CD4-positive, alpha-beta T cell treated with Interleukin-17A for 1 hour (primary cell): ENCODE measurements around the gene DNAI2.
"Not testable (repeated sequence)": the region's sequence is repeated elsewhere in the genome, so short reads cannot be mapped to it uniquely, and the experiment has no call there.

Source experiments
- DNase-seq: peaks from one replicate; pipeline ENCODE4 v3.0.0-alpha.2; 2020

Gene DNAI2

DNA sequence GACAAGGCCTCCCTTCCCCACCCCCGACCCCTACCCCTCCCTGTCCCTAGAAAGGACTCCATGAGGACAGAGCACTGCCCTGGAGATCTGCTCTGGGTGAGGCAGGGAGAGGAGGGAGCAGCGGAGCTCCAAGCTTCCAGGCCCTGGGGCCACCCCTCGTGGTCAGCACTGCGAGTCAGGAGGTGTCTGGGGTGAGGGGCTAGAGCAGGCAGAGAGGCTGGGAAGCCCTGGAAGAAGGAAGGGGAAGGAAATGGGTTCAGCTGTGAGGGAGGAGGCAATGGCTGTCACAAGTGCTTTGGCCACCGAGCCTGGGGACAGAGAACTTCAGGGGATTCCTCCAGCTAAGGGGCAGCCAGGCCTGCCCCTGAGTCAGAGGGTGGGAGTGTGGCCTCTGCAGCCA lies 28.2 kb upstream of the DNAI2 start:
- no peak for DNase-seq

DNA sequence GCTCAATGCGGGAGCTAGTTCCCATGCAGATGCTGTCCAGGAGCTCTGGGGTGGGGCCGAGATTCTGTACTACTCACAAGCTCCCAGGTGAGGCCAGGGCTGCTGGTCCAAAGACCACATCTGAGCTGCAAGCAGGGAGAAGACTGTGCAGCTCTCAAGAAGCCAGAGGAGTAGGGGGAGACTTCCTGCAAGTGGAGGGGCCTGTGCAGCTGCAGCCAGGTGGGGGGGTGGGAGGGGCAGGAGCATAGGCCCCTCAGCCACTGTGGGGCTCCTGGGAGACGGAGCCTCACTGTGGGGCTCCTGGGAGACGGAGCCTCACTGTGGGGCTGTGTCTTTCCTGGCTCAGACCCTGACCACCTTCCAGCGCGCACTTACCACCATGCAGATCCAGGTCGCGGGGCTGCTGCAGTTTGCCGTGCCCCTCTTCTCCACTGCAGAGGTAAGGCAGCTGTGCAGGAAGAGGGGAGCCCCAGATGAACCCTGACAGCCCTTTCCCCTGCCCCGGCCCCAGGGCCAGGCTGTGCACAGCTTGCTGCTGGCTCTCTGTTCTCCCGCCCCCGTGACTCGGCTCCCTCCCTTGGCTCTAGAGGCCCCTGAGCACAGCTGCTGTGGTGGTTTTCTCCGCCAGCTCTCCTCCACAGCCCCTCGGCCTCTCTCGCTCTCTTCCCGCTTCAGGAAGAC lies 24.3 kb upstream of the DNAI2 start:
- no peak for DNase-seq

DNA sequence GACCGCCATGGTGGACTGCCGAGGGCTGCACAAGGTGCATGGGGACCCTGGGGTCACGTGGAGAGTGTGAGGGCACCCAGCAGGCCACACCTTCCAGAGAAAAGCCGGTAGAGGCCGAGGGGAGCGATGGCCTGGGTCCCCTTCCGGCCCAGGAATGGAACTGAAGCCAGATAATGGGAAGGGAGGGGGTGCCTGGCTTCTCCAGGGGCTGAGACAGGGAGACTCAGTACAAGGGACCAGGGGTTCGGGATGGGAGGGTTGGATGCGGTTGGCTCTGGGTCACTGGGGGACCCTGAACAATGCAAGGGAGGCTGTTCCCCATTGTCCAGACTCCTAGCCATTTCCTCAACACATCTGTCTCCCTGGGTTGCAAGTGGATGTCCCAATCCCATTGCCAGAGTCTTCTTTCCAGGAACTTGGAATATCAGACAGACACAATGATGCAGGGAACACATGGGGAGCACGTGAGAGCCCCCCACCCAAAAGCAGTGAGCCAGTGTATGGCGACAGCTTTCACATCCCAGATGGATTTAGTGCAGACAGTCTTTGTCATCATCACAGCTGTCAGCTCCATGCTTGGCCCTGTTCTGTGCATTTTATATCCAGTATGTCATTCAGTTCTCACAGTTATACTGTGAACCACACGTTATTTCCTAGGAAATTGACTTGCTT lies 23.6 kb upstream of the DNAI2 start:
- DNase-seq, result no peak

DNA sequence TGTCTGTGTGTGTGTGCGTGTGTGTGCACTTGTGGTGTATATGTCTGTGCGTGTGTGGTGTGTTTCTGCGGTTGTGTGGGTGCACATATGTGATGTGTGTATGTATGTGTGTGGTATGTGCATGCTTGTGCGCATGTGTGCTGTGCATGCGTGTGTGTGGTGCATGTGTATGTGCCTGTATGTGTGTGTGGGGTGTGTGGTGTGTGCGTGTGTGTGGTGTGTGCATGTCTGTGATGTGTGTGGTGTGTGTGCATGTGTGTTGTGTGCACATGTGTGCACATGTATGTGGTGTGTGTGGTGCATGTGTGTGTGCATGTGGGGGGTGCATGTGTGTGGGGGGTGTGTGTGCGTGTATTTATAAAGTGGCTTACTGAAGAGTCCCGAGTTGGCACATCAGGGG lies 23.0 kb upstream of the DNAI2 start:
- DNase-seq, result no peak

DNA sequence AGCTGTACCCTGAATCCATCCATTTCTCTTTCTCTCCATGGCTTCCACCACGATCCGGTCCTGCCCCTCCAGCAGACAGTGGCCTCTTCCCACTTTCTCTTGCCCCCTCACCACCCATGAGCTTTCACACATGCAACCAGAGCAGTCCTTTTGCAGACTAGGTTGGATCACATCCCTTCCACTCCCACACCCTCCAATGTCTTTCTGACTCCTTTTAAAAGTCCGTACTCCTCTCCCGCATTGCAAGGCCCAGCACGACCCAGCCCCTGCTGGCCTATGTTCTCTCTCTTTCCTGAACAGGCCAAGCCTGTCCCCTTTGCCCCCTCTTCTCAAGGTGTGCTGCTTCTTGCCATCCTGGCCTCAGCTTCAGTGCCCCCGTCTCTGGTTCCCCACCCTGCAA lies 22.5 kb upstream of the DNAI2 start:
- DNase-seq, result no peak

DNA sequence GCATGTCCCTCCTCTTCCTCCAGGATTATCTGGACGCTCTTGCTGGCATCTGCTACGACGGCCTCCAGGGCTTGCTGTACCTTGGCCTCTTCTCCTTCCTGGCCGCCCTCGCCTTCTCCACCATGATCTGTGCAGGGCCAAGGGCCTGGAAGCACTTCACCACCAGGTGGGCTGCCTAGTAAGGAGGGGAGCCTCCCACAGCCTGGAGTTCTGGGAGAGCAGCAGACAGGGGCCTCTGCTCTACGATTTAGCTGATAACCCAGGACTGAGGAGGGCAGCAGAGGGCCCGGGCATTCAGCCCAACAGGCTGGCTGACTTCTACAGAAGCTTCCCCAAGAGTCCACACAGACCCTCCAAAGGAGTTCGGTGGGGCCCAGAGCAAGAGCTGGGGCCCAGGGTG lies 21.8 kb upstream of the DNAI2 start:
- no peak for DNase-seq

DNA sequence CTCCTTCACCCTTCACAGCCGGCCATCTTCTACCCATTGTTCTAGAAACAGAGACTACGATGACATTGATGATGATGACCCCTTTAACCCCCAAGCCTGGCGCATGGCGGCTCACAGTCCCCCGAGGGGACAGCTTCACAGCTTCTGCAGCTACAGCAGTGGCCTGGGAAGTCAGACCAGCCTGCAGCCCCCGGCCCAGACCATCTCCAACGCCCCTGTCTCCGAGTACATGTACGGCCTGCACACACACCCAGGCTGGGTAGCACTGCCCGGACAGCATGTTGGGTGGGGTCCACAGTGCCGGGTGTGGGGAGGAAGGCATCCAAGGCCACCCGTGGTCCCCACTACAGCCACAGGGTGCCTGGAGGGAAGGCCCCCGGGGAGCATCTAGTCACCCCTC lies 21.0 kb upstream of the DNAI2 start:
- DNase-seq, result no peak

DNA sequence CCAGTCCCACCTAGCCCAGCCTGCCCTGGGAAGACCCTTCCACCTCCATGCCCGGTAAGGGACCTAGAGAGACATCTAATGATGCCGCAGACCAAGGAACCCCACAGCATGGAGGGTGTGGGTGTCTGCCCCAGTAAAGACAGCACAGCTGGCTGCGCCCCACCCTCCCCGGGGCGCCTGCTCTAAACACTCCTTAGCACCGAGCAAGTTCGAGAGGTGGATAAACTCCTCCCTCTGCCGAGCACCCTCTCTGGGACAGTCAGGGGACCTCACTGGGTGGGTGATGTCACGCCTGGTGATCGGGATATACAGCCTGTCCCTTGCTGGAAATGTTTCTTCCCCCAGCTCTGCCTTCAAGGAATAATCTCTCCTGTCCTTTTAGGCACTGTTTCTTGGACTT lies 16.7 kb upstream of the DNAI2 start:
- no peak for DNase-seq

DNA sequence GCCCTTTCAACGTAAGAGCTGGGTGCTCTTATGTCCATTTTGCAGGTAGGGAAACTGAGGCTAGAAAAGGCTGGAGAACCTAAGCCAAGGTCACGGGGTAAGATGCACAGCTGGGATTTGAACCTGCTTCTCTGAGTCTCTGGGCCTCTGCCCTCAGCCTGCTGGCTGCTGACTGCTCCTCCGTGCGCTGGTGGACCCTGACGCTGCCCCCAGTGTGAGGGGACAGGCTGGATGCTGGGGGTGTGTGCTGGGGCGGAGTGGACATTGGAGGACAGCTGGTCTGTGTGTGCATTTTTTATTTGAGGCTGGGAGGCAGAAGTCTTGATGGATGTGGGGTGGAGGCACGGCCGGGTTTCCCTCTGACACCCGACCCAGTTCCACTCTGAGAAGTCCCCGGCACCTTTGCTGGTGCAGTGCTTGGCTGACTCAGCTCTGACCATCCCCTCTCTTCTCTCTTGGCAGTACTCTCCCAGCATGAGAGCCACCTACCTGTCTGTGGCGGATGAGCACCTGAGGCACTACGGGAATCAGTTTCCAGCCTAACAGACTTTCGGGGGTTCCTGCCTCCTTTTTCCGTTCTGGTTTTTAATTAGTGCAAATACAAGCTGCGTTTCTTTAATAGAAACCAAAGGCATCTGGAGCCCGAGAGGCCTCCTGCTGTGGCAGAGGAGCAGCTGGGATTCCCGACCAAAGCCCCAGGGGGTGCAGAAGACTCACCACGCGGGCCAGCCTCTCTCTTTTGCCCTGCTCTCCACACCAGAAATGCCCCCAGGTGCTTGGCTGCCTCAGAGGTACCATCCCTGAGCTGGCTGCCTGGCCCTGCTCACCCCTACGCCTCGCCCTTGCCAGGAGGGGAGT lies 14.1 kb upstream of the DNAI2 start:
- DNase-seq, result no peak

DNA sequence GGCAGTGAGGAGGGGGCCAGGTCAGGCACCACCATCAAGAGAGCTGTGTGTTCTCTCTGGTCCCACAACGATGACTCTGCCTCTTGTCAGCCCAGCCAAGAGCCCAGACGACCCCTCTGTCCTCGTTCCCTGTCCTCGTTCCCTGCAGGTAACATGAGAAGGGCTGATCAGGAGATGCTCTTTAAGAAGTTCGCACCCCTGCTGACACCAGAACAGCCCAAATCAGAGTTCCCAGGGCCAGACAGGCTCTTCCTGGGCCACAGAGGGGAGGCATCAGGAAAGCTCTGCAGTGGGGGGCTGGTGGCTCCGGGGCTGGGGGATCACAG lies 13.5 kb upstream of the DNAI2 start:
- no peak for DNase-seq

DNA sequence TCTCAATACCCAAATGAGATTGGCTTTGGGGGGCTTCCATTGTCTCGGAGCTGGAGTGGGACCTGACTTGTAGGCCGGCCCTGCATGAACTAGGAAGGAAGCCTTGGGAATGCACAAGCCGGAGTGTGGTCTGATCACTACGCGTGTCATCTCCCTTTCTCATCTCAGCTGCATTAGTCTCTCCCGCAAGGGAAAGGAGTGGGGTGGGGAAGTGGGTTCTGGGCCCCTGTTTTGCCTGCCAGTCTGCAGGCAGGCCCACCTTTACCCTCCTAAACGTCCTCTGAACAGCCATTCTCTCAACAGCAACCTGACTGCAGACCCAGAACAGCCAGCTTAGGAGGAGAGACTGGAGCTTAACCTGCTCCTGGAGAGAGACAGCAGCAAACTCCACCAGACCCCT lies 11.4 kb upstream of the DNAI2 start:
- DNase-seq, result no peak

DNA sequence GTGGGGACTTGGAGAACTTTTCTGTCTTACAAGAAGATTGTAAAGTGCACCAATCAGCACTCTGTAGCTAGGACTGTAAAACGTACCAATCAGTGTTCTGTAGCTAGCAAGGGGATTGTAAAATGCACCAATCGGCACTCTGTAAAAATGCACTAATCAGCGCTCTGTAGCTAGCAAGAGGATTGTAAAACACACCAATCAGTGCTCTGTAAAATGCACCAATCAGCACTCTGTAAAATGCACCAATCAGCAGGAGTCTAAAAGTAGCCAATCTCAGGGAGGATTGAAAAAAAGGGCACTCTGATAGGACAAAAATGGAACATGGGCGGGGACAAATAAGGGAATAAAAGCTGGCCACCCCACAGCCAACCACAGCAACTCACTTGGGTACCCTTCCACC lies 7.0 kb upstream of the DNAI2 start:
- not testable (repeated sequence) for DNase-seq

DNA sequence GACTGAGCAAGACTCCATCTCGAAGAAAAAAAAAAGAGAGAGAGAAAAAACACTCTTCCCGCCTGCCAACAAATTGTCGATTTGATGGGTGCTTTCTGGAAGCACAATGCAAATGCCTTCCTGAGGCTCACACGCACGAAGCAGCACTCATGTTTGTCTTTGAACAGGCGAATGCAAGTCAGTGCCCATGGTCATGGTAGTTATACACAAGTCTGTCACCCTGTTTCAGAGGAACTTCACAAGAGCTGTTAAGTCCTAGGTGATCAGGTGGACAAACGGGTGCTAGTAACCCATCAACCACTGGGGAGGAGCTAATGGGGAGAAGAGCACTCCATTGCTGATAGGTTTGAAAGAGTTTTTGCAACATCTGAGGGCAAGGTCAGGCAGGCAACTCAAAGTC lies 6.5 kb upstream of the DNAI2 start:
- DNase-seq, result no peak

DNA sequence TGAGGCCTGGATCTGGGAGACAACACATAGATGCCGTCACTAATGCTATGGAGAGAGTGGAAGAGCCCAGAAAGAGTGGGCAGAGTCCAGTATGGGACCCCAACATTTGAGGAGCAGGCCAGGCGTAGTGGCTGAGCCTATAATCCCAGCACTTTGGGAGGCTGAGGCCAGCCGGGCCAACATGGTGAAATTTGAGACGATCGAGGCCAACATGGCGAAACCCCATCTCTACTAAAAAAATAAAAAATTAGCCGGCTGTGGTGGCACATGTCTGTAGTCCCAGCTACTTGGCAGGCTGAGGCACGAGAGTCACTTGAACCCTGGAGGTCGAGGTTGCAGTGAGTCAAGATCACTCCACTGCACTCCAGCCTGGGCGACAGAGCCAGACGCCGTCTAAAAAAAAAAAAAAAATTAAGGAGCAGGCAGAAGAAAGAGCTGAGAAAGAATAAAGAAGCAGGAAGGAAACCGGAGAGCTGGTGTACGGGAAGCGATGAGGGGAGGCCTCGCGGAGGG lies 6.0 kb upstream of the DNAI2 start:
- DNase-seq, result no peak

DNA sequence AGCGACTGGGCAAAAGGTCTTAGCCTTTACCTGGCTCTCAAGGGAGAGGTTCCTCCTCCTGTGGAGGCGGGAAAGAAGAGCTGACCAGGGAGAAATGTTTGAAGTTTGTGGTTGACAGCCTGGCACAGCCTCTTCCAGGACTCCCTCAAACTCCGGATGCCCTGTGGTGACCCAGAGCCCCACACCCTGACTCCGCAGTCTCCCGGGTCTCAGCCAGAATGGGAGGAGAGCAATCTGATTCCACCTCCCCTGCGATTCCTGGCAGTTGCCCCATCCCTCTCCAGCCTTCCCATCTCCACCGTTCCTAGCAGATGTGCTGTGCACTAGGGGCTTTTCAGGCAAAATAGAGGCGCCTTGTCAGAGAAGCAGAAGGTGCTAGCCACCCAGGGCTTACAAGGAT lies 5.5 kb upstream of the DNAI2 start:
- no peak for DNase-seq

DNA sequence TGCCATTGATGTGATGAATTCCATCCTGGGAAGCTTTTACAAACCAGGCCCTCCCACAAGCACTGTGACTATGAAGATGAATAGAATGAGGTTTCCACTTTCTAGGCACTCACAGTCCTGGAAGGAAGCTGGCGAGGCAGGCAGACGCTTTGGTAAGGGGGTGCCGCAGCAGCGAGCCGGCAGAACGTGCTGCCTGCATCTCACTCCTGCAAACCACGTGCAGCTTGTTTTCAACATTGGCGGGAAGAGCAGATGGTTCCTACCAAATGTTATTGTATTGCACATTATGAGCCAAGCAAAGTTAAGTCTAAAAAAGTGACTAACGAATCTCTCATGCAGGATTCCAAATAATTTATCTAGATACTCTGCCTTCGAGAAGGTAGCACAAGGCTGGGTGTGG lies 3.7 kb upstream of the DNAI2 start:
- no peak for DNase-seq

DNA sequence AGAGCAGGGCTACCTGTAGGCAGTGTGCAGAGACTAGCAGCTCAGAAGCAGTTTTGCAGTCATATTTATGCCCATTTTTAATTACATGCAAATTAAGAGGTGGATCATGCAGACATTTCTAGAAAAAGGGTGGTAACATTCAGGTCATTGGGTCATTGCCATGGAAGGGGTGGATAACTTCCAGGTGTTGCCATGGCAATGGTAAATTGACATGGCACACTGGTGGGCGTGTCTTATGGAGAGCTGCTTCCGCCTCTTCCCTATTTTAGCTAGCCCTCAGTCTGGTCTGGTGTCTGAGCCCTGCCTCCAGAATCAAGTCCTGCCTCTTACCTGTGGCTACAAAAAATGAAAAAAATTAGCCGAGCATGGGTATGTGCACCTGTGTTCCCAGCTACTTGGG lies 2.8 kb upstream of the DNAI2 start:
- DNase-seq, result no peak

DNA sequence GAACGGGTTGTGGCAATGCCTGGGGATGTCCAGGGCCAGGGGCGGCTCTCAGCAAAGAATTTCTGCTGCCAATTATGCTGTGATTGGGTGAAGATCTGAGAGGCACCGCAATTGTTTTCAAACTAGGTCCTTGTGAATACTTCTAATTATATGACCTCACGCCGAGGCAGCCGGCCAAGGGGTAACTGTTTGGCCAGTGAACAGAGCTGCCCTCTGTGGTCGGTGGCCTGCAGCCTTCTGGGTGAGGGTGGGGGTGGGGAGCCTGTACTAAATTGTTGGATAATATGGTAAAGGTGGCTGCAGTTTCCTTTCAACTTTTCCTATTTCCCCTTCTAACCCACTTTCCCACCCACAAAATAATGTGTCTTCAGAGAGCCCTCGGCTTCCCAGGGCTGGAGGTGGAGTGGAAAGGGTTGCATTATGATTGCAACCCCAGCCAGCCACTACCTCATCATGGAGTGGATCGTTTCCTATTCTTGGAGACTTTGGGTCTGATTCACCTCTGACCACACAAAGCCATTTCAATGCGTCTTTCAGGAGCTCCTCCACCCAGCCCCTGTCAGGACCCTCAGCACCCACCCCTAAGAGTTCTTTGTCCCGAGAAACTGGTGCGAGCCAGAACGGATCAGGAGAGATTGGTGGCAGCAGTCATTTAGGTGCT lies 2.0 kb upstream of the DNAI2 start:
- DNase-seq, result no peak

DNA sequence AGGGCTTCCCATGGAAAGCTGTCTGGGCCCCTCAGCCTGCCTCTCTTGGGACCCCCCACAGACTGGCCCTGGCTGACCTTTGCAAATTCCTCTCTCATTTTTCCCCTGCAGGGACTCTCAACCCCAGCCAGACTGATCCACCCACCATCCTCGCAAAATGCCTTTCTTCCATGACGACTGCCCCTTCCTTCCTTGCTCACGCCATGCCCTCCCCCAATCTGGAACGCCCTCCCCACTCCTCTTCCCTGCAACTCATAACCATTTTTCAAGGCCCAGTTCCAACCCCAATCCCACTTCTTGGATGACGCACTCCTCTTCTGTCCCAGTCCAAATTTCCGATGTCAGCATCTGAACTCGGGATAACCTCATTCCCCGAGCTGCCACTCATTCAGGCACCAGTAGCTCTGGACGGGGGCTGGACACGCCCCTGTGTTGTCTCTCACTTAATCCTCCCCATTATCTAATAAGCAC lies 1.3 kb upstream of the DNAI2 start:
- no peak for DNase-seq

DNA sequence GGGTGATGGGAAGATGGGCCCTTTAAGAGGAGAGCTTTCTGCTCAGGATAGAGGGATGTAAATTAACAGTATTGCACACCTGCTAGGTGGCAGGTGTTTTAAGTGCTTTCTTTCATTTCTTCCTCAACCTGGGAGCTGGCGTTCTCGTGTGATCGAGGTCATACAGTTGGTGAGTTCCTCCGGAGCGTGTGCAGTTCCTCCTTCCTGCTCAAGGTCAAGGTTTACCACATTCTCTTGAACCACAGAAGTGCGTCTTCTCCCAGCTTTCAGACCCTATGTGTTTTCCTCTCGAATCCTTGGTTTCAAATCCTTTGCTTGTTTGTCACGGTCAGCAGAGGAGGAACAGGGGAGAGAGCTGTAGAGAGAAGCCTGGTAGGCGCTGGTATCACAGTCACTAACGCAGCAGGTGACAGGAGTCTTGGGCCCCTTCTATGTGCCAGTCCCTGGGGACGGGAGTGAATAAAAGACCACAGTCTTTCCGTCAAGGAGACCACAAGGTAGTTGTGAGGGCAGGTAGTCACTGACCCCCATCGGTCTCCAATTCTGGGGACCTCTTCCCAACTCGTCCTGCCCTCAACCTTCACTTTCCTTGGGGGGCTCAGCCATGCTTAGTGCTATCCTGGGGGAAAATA lies 791 bp downstream of the DNAI2 start:
- peak; percentile 29 for DNase-seq

DNA sequence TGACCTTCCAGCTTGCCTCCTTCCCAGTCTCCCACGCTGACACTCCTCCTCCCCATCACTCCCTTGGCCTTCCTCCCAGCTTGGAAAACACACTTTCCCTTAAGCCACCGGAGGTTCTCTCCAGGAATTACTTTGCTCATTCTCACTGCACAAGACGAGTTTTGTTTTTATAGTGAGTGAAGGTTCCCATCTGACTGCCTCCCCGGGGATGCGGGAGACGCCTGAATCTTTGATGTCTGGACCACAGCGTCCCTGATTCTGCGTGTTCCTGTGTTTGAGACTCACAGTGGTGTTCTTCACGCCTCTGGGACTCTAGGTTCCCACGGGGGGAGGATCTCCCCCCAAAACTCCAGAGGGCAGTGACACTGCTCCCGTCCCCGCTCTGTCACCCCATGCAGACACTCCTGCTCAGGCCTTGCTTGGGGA lies 2.0 kb downstream of the DNAI2 start:
- no peak for DNase-seq

DNA sequence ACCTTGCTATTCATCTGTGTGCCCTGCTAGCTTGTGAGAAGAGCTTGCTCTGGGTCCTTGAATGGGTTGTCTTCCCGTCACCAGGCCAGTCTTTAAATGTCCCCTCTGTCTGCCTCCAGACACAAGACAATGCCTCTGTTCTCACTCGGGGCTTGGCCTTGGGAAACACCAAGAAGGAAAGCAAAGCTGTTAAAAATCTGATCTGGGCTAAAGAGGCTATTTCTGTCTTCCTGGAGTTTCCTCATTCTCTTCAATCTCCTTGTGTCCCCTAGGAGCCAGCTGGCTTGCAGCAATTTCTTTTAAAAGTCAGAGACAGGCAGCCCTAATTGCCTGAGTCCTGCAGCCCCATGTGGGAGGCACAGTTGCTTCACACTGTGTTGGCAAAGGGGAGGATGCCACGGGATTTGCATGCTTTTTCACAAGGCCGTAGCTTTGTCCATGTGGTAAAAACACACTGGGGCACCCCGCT lies 2.5 kb downstream of the DNAI2 start:
- no peak for DNase-seq

DNA sequence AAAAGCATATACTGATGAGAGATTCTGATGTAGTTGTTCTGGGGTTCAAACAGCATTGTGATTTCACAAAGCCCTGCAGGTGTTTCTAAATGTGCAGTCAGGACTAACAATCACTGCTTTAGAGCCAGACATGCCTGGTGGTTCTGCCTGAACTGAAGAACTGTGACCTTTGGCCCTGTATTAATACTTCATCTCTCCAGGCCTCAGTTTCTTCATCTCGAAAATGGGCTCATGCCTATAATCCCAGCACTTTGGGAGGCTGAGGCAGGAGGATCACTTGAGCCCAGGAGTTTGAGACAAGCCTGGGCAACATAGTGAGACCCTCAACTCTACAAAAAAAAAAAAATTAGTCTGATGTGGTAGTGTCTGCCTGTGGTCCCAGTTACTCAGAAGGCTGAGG lies 3.9 kb downstream of the DNAI2 start:
- no peak for DNase-seq
